ENCODE results near the gene GIT1. TPM values are rescaled to one million over a fixed set of nuclear protein-coding genes. Genes with fewer than 3 reads are reported as not detected.

GIT1 gene
- total RNA-seq, 3 donors from 2014 or later: 28.5 to 41.3 (median 31.2) TPM

GRCh38 chr17:29588562-29589411 is 661 bp downstream of the GIT1 start:
- H3K9me3 ChIP-seq: no peaks in the 10 kb centered on the region
- H3K27me3 ChIP-seq: no peaks in the 10 kb centered on the region
- TF ChIP-seq POLR2AphosphoS5 (IDR thresholded peaks at IDR 0.05): no peak
- TF ChIP-seq CTCF (IDR thresholded peaks at IDR 0.05): peak in 2 of 3 donors; percentile 8 to 16
- DNase-seq (ENCODE audit: low spot score in 2 of 2): no peak
- peaks cover 7 to 36% of the 10 kb centered on the region in 2 donors for H3K4me1 ChIP-seq
- intact Hi-C loops (cut with DNase I; ENCODE audit: low total_unique reads): no loop called here
- H3K4me3 ChIP-seq: peak overlapping the region; percentile 68 to 94 (median 78)
- H3K27ac ChIP-seq: peak overlapping the region; percentile 56 to 78
- no peaks in the 10 kb centered on the region for H3K36me3 ChIP-seq

- Histone ChIP-seq H3K27me3 (no peaks in the 10 kb centered on the region), H3K27ac (peak overlapping the region; percentile 56 to 78), H3K4me1 (peaks cover 7 to 36% of the 10 kb centered on the region in 2 donors), H3K9me3 (no peaks in the 10 kb centered on the region), H3K36me3 (no peaks in the 10 kb centered on the region), H3K4me3 (peak overlapping the region; percentile 68 to 94 (median 78))
- DNase-seq (ENCODE audit: low spot score in 2 of 2): no peak
- no peak for TF ChIP-seq POLR2A (IDR thresholded peaks at IDR 0.05)
- no peak for TF ChIP-seq CTCF (IDR thresholded peaks at IDR 0.05)
- TF ChIP-seq POLR2AphosphoS5 (IDR thresholded peaks at IDR 0.05): no peak
- intact Hi-C loops (cut with DNase I; ENCODE audit: low total_unique reads): no loop called here
Observed at GRCh38 chr17:29588017-29588561, 1.4 kb downstream of the GIT1 start.

DNA sequence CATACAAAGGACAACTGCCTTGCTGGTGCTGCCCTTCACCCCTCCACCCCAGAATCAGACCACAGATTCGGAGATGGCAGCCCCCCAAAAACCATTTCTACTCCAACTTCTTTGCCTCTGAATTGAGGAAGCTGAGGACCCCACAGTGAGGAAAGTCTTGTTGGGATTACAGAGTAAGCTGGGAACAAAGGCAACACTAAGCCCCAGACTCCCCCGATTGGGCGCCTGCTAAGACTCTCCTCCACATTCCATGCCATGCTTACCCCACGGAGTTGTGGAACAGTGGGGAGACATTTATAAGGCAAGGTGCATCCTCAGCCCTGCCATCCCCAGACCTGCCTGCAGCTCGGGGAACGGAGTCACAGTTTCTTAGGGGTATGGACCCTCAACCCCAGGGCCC is 1.9 kb downstream of the GIT1 start:
- Histone ChIP-seq H3K9me3 (no peaks in the 10 kb centered on the region), H3K27me3 (no peaks in the 10 kb centered on the region), H3K4me1 (peaks cover 7 to 33% of the 10 kb centered on the region in 2 donors), H3K27ac (peak overlapping the region; percentile 56 to 78), H3K36me3 (no peaks in the 10 kb centered on the region), H3K4me3 (peak overlapping the region; percentile 68 to 94 (median 78))
- no peak for TF ChIP-seq POLR2AphosphoS5 (IDR thresholded peaks at IDR 0.05)
- no peak for TF ChIP-seq POLR2A (IDR thresholded peaks at IDR 0.05)
- no peak for TF ChIP-seq CTCF (IDR thresholded peaks at IDR 0.05)
- intact Hi-C loops (cut with DNase I; ENCODE audit: low total_unique reads): no loop called here
- DNase-seq (ENCODE audit: low spot score in 2 of 2): no peak

DNA sequence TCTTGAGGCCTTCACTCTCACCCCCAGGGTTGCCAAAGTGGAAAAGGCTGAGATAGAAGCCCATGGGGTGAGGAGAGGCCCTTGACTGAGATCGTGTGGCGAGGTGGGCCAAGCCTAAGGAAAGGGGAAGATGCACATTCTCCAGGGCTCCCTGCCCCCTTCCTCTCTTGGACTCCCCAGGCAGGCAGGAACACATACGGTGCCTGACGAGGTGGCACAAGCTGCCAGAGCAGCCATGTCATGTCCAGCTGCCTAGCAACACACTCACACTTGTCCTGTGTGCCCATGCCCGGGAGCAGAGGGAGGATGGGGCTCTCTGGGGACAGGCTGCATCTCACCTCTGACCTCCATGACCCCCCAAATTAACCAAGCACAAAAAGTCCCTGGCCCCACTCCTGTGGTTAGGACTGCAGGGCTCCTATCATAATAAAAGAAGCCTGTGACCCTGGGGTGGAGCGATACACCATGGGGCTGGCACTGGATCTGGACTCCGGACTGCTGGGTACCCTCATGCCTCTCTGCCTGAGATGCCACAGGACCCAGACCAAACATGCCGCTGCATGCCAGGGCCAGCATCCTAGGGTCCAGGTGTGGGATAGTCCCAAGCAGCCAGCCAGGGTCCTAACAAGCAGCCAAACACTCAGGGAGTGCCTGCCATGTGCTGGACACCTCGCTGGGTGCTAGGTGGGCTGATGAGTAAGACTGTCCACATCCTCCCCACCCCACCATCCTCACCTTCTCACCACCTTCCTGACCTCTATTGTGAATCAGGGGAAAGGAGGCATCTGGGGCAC is 2.6 kb downstream of the GIT1 start:
- Histone ChIP-seq H3K4me3 (peak overlapping the region in 2 of 3 donors; percentile 68 to 94), H3K4me1 (peaks cover 6 to 26% of the 10 kb centered on the region in 2 donors), H3K27ac (peak overlapping the region; percentile 21 to 78), H3K27me3 (no peaks in the 10 kb centered on the region), H3K9me3 (no peaks in the 10 kb centered on the region), H3K36me3 (no peaks in the 10 kb centered on the region)
- TF ChIP-seq POLR2A (IDR thresholded peaks at IDR 0.05) (no peak), POLR2AphosphoS5 (IDR thresholded peaks at IDR 0.05) (no peak), CTCF (IDR thresholded peaks at IDR 0.05) (no peak)
- no peak for DNase-seq (ENCODE audit: low spot score in 2 of 2)
- intact Hi-C loops (cut with DNase I; ENCODE audit: low total_unique reads): no loop called here
